Activated naive CD4-positive, alpha-beta T cell treated with anti-CD3 and anti-CD28 coated beads, Interleukin-2, amount 50 U/mL, for 16 hours (primary cell): ENCODE results near the gene SLC22A7.

Experiments
- DNase-seq: peaks from one replicate; pipeline ENCODE4 v3.0.0-alpha.2; 2020

The SLC22A7 gene, protein sequence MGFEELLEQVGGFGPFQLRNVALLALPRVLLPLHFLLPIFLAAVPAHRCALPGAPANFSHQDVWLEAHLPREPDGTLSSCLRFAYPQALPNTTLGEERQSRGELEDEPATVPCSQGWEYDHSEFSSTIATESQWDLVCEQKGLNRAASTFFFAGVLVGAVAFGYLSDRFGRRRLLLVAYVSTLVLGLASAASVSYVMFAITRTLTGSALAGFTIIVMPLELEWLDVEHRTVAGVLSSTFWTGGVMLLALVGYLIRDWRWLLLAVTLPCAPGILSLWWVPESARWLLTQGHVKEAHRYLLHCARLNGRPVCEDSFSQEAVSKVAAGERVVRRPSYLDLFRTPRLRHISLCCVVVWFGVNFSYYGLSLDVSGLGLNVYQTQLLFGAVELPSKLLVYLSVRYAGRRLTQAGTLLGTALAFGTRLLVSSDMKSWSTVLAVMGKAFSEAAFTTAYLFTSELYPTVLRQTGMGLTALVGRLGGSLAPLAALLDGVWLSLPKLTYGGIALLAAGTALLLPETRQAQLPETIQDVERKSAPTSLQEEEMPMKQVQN

GRCh38 chr6:43297644-43298564 is at the start of gene SLC22A7:
TSS of gene SLC22A7 (plus strand) at chr6:43298260. CDS start at chr6:43298359, 99 bp downstream.
- DNase-seq: no peak

DNA sequence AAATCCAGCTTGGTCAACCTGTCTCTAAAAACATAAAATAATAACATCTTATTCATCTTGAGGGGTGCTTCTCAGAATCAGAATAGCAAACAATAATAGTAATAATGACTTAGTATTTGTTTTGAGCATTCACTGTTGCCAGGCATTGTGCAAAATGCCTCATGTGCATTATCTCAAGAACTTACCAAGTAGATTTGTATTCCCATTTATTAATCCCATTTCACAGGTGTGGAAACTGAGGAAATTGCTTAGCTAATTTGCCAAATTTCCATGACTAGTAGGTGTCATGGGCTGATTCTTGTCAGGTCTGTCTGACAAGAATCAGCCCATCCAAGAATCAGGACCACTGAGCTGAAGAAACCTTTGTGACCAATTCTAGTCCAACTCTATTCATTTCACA is 49.3 kb upstream of the SLC22A7 start:
- DNase-seq: no peak

DNA sequence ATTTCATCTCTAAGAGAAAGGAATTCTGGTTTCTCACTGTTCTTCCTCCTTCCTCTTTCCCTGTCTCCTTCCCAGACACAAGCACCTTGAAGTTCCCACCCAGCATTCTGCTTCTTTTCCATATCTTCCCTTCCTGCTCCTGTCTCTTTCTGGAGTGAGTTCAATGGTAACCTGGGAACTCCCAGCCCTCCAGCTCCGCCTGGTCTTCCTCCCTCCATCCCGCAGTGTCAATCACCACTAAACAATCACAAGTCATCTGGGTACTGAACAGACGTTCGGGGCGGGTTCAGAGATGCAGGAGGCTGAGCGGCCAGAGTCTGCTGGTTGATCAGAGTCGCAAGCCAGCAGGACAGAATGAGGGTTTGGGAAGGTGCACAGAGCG is 47.1 kb upstream of the SLC22A7 start:
- DNase-seq: no peak

DNA sequence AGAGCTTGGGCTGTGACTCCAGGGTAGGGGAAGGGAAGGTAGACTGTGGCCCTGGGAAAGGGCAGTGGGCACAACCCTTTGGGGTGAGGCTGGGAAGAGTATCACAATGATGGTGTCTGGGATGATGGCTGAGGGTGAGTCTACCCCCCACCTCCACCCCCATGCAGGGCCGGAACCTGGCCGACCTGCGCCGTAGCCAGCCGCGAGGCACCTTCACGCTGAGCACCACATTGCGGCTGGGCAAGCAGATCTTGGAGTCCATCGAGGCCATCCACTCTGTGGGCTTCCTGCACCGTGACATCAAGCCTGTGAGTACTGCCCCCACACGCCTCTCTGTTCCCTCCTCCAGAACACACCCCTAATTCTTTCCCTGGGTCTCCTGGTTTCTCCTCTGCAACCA is 44.7 kb upstream of the SLC22A7 start:
- no peak for DNase-seq

DNA sequence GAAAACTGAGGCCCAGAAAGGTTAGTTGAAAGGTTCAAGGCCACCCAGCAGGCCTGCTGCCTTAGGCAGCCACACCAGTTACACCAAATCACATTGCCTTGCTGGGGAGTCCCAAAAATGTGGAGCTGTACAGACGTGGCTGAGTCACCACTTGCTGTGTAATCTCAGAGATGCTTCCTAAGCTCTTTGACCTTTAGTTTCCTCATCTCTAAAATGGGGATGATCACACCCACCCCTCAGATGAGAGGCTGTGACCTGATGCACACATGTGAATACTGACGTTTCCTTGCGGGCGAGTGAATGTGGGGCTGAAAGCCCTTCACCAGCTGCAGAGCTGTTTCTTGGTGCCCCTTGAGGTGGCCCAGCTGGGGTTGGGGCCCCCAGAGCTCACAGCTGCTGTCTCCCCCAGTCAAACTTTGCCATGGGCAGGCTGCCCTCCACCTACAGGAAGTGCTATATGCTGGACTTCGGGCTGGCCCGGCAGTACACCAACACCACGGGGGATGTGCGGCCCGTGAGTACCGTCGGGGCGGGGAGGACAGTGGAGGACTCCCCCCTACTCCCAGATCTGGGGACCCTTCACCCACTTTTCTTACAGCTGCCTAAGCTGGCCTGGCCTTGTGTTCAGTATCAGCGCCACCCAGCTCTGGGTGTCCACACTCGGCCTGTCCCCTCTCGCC is 43.8 kb upstream of the SLC22A7 start:
- DNase-seq: no peak

DNA sequence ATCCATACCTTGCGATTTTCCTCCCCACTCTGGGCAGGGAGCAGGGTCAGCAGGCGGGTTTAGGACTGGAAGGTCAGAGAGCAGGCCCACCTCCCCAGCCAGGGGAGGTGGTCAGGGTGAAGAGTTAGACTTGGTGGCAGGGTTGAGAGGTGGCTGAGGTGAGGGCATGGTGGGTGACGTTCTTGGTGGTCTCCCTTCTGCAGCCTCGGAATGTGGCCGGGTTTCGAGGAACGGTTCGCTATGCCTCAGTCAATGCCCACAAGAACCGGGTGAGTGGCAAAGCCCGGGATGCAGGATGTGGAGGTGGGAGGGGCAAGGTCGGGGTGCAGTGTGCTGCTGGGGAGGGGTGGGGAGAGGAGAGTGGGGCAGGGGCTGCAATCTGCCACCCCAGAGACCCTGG is 43.2 kb upstream of the SLC22A7 start:
- no peak for DNase-seq

DNA sequence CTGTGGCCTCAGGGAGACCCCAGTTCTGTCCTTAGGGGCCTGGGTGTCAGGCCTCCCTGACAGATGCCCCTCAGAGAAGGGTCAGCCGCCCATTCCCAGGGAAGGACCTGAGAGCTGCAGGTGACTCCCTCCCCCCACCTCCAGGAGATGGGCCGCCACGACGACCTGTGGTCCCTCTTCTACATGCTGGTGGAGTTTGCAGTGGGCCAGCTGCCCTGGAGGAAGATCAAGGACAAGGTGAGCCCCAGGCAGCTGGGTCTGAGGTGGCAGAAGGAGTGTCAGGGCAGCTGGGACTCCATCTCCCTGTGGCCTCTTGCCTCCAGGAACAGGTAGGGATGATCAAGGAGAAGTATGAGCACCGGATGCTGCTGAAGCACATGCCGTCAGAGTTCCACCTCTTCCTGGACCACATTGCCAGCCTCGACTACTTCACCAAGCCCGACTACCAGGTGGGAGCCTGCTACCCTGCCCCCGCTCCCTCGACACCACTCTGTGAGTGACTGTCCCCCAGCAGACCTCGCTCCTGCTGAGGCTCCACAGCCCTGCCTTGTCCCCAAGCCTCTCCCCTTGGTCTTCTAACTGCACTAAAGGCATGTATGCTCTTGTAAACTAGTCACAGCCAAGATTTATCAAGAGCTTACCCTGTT is 42.5 kb upstream of the SLC22A7 start:
- DNase-seq: no peak

GRCh38 chr6:43256670-43257366 is 41.2 kb upstream of the SLC22A7 start:
- DNase-seq: no peak

DNA sequence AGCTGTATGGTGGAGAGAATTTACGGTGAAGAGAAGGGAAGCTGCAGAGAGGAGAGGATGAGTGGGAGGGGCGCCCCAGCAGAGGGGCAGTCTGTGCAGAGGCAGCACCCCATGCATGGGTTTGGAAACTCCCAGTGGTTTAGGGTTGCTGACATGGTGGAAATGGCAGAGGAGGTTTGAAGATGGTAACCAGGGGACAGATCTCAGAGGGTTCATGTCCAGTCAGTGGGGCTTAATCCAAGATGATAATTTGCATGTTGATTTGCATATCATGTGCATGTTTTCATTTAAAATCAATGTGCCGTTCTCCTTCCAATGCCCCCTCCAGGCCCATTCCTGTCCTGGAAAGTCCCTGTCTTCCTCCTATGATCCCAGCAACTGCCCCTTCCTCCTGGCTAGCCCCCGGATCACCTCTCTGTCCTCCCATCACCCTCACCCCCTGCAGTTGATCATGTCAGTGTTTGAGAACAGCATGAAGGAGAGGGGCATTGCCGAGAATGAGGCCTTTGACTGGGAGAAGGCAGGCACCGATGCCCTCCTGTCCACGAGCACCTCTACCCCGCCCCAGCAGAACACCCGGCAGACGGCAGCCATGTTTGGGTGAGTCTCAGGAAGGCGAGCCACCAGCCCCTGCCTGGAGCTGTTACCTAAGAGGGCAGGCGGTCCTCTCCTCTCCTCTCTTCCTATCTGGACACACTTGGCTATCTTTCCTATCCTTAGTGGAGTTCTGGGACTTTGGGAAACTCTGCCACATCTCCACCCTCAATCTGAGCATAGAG is 40.5 kb upstream of the SLC22A7 start:
- no peak for DNase-seq

DNA sequence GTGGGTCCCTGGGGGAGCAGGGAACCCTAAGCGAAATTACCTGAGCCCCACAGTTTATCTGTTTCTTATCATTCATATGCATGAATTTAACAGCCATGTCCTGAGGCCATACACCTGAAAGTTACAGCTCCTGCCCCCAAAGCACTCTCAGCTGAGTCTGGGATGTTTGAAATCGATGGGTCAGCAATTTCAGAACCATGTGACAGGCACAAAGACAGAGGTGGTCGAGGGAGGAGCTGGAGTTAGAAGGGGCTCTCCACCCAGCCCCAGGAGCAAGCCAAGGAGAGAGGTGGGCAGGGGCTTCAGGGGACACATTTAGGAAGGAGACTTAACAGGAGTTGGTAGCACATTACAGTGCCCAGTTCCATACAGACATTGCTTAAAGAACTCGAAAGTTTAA is 39.9 kb upstream of the SLC22A7 start:
- DNase-seq: no peak

- DNase-seq: no peak
Measured at GRCh38 chr6:43258807-43259686, 39.0 kb upstream of the SLC22A7 start.

DNA sequence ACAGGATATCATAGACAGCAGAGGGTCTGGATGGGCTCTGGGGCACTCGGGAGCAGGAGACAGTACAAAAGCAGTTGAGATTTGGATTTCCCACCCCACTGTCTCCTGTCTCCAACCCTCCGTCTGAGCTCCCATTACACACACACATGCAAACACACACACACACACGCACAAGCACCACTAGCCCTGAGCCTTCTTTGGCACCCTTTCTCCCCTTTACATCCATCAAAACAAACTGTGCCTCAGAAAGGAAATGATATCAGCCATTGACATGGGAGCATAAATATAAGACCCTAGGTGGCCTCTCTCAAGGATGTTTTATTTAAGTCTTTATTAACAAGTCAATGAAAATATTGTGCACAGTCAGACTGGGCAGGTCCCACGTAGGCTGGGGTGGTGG is 37.3 kb upstream of the SLC22A7 start:
- DNase-seq: no peak

DNA sequence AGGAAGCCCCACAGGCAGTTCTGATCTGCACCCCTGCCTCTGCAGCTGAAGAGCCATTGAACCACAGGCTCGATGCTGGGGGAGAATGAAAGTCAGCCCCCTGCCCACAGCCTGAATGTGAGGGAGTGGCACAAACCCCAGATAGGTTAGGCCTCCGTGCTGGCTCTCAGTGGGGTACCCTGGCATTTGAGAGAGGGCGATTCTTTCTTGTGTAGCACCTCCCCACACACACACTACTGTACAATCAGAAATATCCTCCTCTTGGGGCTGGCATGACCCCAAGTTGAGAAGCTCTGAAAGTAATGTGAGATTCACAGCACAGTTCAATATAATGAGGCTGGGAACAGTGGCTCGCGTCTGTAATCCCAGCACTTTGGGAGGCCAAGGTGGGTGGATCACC is 36.9 kb upstream of the SLC22A7 start:
- no peak for DNase-seq

- no peak for DNase-seq
Measured at GRCh38 chr6:43262000-43262779, 35.9 kb upstream of the SLC22A7 start.

- no peak for DNase-seq
Measured at GRCh38 chr6:43262780-43263313, 35.2 kb upstream of the SLC22A7 start.

GRCh38 chr6:43263314-43264178 is 34.5 kb upstream of the SLC22A7 start:
- peak; percentile 79 for DNase-seq

DNA sequence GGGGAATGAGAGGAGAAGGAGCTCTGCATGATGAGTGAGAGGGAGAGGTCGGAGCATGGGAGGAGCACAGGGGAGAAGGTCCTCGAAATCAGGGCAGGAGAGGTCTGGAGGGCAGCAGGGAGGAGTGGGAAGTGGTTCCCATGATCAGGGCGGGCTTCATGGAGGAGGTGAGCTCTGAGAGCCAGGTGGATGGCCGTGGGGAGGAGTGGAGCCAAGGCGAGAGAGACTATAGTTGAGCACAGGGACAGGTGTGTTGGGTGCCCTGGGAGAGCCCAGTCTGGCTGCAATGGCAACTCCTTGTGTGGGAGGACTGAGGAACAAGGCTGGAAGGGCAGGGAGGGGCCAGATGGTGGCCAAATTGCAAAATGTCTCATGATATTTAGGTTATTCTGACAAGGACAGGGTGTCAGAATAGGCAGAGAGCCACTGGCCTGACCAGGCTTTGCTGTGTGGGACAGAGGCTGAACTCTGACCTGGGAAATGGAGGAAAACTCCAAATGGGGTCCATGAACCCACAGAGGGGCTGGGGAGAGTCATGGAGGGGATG is 33.4 kb upstream of the SLC22A7 start:
- no peak for DNase-seq

GRCh38 chr6:43265564-43265963 is 32.5 kb upstream of the SLC22A7 start:
- no peak for DNase-seq
